ENCODE measurements around the gene HIP1.
"Not testable (repeated sequence)": the region's sequence is repeated elsewhere in the genome, so short reads cannot be mapped to it uniquely, and the experiment has no call there.

The HIP1 gene

GRCh38 chr7:75738604-75738974, at the start of gene HIP1:
Gene HIP1, minus strand, starts transcription at chr7:75738941. Its CDS starts 21 bp downstream, at chr7:75738920.
- no peak for DNase-seq

- DNase-seq, result not testable (repeated sequence)
Measured at GRCh38 chr7:75788154-75788847, 49.6 kb upstream of the HIP1 start.

- not testable (repeated sequence) for DNase-seq
Measured at GRCh38 chr7:75783058-75783457, 44.3 kb upstream of the HIP1 start.

- DNase-seq, result not testable (repeated sequence)
Measured at GRCh38 chr7:75780647-75781273, 42.0 kb upstream of the HIP1 start.

GRCh38 chr7:75779516-75779915, 40.8 kb upstream of the HIP1 start:
- not testable (repeated sequence) for DNase-seq

- not testable (repeated sequence) for DNase-seq
Measured at GRCh38 chr7:75779035-75779434, 40.3 kb upstream of the HIP1 start.

- DNase-seq, result no peak
Measured at GRCh38 chr7:75776295-75776971, 37.7 kb upstream of the HIP1 start.

- DNase-seq, result not testable (repeated sequence)
Measured at GRCh38 chr7:75773958-75774357, 35.2 kb upstream of the HIP1 start.

GRCh38 chr7:75772081-75773077, 33.6 kb upstream of the HIP1 start, which contains the start of gene CCL26:
Gene CCL26, minus strand, starts transcription at chr7:75772211. Its CDS starts 35 bp downstream, at chr7:75772176.
- DNase-seq, result no peak

GRCh38 chr7:75771224-75771623, 32.5 kb upstream of the HIP1 start:
- no peak for DNase-seq

- DNase-seq, result peak; percentile 30
Measured at GRCh38 chr7:75762350-75762917, 23.7 kb upstream of the HIP1 start.

GRCh38 chr7:75761801-75762200, 23.1 kb upstream of the HIP1 start:
- not testable (repeated sequence) for DNase-seq

GRCh38 chr7:75758491-75758890, 19.8 kb upstream of the HIP1 start:
- DNase-seq, result no peak

GRCh38 chr7:75757860-75758259, 19.1 kb upstream of the HIP1 start:
- no peak for DNase-seq

- no peak for DNase-seq
Measured at GRCh38 chr7:75756991-75757676, 18.4 kb upstream of the HIP1 start.

- DNase-seq, result no peak
Measured at GRCh38 chr7:75756206-75756990, 17.7 kb upstream of the HIP1 start.

- no peak for DNase-seq
Measured at GRCh38 chr7:75743455-75743859, 4.7 kb upstream of the HIP1 start.

- no peak for DNase-seq
Measured at GRCh38 chr7:75740846-75741497, 2.2 kb upstream of the HIP1 start.

GRCh38 chr7:75739796-75740672, 1.3 kb upstream of the HIP1 start:
- DNase-seq, result no peak
